GM21447 (cell line): ENCODE data around the gene APCDD1.

ENCODE experiments used
- ATAC-seq: cut with Tn5 transposase; IDR thresholded peaks from one replicate; pipeline ENCODE4 v1.9.1; 2021; ENCODE audit not compliant: unreplicated experiment

APCDD1 gene

DNA sequence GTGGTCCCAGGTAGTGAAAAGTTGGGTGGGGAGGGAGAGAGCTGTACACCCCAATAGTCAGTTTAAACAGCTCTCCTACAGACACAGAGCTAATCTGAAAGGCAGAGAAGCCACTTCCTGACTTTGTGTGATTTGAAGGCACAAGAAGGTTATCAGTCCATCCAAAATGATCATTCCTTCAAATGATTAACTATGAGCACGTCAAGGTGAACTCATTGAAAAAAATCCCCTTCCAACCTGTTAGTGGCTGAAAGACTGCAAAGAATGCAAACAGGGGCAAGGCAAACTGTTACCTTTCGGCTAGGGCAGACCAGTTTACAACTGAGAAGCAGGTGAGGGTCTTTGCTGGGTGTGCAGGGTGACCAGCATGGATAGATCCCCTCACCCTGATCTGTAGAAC is 22.8 kb upstream of the APCDD1 start:
- ATAC-seq: no peak

DNA sequence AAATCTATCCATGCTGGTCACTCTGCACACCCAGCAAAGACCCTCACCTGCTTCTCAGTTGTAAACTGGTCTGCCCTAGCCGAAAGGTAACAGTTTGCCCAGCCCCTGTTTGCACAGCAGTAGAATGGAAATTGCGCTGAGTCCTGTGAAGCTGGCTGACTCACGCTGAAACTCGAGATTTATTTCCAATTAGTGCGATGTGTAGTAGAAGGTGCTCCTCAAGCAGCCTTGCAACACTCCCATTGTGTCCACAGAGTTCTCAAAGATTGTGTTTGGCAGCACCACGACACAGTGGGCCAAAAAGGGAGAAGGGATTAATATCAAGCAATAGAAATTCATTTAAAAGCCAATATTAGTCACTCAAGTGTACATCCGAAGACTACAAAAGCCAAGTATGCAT is 21.7 kb upstream of the APCDD1 start:
- ATAC-seq: no peak

DNA sequence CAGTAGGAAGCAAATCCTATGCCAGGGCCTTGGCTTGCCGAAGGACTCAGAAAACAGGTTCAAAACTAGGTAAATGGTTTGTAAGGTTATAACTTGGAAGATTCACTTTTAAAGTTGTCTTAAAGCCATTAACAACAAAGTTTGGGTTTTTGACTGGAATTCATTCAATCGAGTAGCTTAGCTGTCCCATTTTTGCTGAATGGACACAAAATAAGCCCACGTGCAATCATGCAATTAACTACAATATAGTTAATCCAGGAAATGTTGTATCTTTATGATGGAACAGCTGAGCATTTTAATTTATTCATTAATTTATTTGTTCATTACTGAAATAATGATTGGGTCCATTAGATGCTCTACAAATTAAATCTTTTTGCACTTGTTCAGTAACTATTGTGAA is 18.3 kb upstream of the APCDD1 start:
- no peak for ATAC-seq

DNA sequence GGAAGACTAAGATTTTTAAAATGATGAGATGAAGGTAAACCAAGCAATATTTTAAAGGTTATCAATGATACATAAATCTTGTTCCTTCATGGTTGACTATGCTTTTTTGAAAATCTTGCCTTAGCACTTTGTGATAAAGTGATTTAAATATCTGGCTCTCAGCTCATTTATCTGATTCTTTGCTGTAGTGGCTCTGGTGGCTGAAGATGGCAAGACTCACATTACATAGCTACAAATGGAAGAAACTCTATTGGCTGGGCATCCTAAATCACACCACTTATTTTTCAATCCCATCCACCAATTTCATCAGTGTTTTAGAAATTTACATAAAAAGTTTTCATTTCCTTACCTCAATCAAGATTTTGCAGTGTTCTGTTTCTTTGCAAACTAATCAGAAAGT is 16.6 kb upstream of the APCDD1 start:
- ATAC-seq: no peak

DNA sequence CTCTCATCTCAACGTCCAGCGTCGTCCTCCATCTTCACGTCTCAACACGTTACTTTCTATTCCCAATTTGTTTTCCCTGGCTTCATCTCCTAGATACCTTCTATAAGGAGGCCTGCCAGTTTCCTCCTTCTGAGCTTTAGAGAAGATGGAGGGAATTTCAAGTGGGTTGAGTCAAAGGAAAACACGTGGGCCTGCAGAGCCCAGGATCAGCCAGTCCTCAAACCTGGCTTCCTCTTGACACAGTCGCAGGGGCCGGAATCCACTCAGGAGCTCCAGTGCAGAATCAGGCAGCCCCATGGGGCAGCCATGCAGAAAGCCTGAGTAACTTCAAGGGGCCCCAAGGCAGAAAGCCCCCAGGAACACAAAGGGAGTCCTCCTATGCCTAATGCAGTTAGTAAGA is 14.5 kb upstream of the APCDD1 start:
- ATAC-seq: no peak

DNA sequence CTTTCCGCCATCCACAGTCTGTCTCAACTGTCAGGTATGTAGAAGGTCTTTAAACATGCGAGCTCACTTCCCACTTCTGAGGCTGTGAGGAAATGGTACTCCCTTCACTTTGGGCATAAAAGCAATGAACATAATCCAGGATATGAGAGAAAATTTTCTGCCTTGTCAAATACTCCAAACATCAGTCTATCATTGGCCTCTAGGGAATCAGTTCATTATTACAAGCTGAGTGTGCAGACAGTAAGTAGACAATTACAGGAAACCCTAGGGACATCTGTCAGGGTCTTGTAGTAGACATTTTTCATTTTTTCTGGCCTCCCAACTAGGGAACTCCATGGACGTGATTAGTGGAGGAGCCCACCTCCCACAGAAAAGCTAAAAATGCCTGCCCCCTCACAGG is 13.6 kb upstream of the APCDD1 start:
- ATAC-seq: no peak

DNA sequence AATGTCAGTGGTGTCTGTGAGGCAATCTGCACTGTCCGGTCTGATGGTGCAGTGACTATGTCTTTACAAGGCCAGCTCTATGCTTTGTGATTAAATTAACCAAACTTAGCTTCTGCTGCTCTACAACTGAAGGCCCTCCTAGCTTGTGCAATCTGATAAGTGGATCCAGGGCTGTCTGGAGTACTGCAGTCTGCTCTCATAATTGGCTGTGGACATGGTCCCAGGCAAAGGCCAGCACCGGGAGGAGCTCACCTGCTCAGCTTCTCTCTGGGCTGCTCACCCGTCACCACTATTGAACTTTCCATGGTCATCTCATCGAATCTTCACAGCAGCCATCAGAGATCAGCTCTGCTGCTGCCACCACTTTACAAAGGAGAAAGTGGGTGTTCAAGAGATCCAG is 13.0 kb upstream of the APCDD1 start:
- ATAC-seq: no peak

DNA sequence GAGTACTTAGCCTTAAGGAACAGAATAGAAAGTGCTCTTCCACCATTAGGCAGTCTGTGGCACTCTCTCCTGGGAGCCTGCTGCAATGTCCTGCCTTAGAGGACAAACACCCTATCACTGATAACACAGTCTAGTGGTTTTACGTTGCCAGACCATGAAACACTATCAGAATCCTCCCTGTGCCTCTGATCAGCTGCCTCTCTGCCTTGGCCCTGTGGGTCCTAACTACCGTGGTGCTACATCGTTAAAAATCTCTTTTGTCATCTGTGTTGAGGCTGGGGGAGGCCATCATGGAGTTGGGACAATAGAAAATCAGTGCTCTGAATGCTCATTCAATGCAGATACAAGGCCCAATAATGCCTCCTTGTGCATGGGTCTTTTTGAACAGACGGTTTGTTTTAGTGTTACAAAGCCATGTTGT is 11.9 kb upstream of the APCDD1 start:
- ATAC-seq: no peak

DNA sequence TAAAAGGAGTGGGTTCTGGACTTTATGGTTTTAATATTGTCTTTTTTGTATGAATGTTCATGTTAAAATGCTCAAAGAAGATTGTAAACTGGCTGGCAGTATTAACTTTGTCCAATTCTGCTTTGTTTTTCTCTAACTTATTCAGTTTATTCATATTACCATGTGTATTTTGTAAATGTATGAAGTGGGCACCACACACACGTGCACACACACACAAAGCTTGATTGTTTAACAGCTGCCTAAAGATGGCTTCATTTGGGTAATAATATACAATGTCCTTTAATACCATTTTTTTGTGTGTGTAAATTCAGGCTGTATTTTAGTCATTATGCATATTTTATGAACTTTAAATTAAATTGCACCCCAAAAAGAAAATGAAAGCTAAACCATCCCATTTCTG is 11.4 kb upstream of the APCDD1 start:
- no peak for ATAC-seq

DNA sequence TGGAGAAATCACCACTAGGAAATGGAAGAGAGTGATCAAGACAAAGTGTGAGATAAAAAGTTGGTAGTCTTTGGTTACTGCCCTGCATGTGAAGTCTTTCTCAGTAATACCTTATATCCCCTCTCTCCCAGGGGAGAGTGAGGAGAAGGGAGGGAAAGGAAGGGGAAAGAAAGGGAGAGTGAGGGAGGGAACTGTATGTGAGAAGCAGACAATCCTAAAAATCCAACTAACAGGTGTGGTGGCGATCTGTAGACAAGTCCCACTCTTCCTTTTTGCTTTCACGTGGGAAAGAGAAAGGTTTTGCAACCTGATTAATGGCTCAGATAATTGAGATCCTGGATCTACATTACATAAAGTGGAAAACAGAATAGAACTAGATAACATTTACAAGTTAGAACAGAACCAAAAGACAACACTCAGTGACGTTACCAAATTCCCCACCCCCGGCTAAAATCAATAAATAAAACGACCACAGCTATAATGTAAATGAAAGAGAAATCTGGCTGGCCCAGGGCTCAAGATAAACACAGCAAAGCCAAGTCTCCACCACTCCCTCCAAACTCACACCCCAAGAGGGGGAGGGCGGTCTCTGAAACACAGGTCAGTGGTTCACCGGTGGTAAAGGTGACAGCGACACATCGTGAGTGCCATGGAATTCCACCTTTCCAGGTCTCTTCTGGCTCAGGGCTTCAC is 10.0 kb upstream of the APCDD1 start:
- ATAC-seq: no peak

DNA sequence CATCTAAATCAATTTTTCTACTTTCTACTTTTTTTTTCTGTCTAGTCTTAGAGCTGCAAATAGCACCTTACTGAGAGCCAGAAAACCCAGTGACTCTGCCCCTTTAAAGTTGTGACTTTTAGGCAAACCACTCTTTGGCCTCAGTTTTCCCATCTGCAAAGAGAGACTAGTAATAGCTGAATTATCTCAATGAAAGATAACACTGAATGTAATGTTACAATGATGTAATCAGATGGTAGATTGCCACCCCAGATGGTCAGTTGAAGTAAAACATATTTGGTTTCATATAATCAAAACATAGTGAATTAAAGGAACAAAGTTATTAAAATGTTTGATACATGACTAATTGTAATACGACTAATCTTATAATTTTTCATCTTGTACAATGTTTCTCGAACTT is 5.0 kb upstream of the APCDD1 start:
- ATAC-seq: no peak

DNA sequence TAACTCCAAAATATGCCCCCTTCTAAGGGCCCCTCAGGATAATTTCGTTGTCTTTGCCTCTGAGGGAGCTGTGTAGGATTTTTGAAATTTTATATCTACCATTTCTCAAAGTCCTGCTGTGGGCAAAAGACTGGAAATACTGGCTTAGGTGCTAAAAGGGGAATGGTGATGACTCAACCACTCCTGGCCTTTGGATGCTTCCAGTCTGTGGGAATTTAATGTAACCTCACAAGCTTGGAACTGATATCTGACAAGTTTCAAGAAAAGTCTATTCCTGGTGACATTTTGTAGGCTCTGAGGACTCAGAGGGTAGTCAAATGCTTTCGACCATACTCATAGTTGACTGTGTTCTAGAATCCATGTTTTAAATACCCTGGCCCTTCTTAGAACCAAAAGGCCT is 3.4 kb upstream of the APCDD1 start:
- ATAC-seq: no peak

DNA sequence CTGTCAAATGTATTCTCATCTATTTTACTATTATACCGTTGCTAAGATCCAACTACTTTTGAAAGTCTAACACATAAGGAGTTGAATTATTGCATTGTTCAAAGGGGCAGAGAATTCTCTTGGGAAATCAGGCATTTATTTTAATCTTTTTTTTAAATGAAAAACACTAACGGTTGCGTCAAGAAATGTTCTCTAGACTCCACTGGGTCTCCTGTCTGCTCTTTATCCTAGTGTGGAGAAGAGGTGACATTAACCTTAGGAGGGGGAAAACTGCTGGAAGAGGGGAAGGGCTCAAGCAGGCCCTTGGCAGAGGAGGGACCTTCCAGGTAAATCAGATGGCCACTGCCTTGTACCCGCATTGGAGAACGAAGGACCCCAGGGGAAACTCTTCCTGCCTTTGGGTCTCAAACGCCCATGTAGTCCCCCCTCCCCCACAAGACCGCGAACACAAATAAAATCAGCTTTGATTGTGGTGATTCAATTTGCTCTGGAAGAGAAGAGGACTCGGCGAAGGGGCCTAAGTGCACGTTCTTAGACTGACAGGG is 1.1 kb upstream of the APCDD1 start:
- ATAC-seq: no peak

DNA sequence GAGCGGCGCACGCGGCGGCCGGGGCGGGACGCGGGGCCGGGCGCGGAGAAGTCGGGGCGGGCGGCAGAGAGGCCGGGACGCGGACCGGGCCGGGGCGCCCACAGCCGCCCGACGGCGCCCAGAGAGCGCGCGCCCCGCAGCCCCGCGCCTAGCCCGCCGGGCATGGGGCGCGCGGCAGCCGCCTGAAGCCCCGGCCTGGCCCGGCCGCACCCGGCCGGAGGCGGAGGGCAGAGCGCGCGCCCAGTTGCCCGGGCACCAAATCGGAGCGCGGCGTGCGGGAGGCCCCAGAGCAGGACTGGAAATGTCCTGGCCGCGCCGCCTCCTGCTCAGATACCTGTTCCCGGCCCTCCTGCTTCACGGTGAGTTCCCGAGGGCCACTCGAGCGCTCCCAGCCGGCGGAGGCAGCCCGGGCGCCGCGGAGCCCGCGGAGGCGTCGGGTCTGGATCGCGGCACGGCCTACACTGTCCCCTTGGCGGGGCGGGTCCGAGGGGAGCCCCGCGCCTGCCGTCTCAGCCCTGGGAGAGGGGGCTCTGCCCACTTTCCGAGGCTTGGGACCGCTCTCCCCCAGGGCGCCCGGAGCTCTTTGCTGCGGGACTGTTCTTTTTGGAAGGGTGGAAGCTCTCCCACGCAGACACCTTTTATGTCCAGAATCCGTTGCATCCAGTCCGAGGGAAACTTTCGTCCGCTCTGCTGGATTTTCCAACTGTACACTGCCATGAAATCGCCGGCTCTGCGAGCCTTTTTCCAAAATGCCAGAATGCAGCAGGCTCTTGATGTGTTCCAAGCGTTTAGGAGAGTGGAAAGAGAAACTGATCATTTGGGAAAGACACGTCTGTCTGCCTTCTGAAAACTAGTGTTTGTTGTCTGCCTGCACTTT is 484 bp downstream of the APCDD1 start:
- no peak for ATAC-seq

DNA sequence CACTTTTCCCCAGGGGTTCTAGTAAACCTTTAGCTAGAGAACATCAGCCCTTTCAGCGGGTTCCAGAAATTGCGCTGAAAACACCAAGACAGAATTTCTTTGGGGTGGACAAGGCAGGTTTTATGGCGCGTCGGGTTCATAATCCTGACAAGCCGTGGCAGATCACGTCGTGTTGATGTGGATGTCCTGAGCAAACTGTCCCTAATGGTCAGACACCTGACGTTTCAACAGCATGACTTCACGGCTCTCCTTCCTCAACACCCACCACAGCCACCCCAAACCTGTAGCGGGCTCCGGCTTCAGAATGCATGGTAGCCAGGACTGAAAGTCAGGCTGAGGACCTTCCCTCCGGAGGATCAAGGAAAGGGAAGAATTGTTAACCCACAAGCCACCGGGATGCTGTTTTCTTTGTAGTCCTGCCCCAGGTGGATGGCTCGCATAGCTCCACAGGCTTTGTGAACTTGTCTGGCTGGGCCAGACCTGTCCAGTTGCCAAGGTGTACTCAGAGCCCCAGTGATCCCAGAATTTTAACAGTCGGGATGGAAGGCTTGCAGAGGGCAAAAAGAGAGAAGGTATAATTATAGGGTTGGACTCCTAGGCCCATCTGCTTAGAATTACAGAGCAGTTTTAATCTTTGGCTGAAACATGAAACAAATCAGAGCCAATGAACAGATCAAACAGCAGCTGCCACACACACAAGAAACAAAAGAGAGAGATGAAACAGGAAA is 1.5 kb downstream of the APCDD1 start:
- no peak for ATAC-seq

DNA sequence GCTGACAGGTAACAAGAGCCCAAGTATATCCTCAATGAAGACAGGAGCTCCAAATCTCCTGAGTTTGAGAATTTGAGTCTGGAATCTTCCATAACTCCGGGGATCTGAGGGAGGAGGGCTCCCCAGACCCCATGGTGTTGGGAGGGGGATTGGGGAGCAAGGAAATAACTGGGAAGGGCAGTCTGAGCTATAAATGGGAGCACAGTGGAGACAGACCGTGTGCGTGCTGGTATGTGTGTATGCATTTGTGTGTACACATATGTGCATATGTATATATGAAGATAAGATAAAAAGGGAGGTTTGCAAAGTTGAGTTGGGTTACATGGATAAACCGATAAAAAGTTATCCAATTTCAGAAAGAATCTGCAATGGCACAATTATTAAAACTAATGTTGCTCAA is 2.3 kb downstream of the APCDD1 start:
- ATAC-seq: no peak

DNA sequence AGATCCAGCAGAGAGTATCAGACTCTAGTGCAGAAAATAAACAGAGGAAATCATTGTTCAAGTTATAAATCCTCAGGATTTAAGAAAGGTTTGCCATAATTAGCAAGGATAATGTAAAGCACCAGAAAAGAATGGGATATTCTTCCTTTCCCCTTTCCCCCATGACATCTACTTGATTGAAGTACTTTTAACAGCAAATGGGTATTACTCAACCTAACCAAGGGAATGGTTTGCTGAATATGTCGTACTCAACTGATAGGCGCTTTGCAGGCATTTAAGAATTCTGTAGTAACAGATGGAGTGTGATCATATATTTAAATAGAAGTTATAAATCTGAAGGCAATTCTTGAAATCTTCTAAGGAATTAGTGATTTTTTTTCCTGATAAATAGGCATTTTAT is 2.7 kb downstream of the APCDD1 start:
- ATAC-seq: no peak

DNA sequence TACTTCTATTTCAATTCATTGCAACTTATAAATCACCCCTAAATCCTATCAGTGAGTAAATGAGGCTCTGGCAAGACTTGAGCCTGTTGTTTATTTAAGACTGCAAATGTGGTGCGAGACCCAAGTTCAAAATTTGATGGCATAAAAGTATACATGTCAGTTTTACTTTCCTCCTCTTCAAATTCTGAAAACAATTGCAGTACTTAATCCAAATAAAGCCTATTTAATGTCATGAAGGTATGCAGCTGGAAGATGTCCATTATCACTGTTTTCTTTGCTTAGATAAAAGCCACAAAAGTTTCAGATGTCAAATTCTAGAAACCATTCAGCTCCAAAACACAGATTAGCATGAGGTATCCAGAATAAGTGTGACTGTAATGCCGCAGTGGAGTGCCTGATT is 3.3 kb downstream of the APCDD1 start:
- ATAC-seq: no peak

DNA sequence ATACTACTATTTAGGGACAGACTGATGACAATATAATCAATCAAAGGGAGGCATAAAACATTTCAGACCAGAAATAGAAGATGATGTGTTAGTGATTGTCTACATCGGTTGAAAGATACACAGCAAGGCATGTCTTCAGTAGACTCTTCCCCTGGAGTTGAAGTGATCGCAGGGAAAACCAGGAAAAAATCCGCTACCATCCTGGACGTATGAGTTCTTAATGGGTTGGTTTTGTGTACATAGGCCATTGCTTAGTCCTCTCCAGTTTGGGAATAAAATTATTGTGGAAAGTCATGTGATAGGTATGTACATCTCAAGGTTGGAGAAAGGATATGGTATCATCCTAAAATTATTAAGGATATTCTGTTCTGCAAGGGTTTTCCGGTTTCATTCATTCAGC is 4.3 kb downstream of the APCDD1 start:
- ATAC-seq: no peak

DNA sequence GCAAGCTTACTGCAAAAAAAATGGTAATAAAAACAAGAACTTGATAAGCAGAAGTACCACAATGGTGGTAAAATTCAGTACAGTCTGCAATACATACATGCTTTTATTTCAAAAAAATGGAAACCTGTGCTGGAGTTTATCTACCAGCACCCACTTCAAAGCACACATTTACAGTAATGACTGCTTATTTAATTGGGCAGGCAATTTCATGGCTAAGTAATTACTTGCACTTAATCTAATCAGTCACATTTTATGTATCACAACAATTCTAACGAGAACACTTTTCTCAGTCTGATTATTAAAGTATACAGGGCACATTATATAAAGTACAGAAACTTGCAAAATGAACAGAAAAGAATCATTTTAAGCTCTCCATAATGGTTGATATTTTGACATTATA is 5.2 kb downstream of the APCDD1 start:
- ATAC-seq: no peak

DNA sequence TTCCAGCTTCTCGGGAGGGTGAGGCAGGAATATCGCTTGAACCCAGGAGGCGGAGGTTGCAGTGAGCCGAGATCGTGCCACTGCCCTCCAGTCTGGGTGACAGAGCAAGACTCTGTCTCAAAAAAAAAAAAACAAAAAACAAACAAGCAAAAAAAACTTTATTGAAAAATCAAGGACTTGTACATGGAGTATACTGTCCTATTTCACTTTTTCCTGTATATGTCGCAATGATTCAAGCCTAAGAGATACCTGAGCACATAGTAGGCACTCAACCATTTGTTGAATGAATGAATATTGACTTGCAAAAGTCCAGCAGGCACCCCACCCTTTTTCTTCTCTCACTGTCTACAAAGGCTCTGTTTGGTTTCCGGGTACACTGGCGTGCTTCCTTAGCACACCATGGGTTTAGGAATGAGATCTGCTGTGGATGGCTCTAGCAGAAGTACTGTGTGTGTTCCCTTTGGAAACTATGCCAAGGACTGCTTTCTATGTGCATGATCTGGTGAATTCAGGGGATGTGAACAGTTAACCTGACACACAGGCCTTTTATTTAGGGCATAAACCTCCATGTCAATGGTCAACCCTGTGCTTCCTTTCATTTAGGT is 6.1 kb downstream of the APCDD1 start:
- no peak for ATAC-seq
